Measurements from ENCODE around the gene CARD8. TPM values are rescaled to one million over a fixed set of nuclear protein-coding genes. Genes with fewer than 3 reads are reported as not detected.

CARD8 gene
- total and polyA plus RNA-seq, 2 experiments from 2014 or later, result 16.6 to 17.1 TPM

DNA sequence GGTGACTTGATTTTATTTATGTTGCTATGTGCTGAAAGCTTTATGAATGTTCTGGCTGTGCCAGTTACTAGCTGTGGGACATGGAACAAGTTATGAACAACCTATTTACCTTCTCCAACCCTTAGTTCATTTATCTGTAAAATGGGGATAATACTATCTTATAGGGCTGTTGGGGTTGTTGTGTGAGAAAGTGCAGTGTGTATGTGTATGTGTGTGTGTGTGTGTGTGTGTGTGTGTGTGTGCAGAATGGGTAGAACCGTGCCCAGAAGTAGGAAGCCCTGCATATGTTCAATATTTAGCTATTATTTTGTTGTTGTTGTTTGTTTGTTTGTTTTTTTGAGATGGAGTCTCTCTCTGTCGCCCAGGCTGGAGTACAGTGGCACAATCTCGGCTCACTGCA is 64.8 kb downstream of the CARD8 start:
- H3K4me2 ChIP-seq, result peak overlapping the region; percentile 16; the same call in 1 of the 2 replicates
- H3K4me1 Mint-ChIP-seq, result peaks cover 16% of the 10 kb centered on the region

More for the DNA sequence above, 64.8 kb downstream of the CARD8 start:
- H3F3A ChIP-seq (replicated peaks; ENCODE audit: low read depth), result no peaks in the 10 kb centered on the region; the same call in 1 of the 2 replicates
- peak overlapping the region; percentile 77; the same call in 1 of the 2 replicates for H3K27ac Mint-ChIP-seq
- no peaks in the 10 kb centered on the region for H3K27me3 ChIP-seq (ENCODE audit: insufficient read depth)
- peaks cover 16% of the 10 kb centered on the region for H3K27me3 Mint-ChIP-seq (ENCODE audit: insufficient read depth, low read depth, poor library complexity)
- H2AFZ ChIP-seq, result no peak overlapping the region
- no peaks in the 10 kb centered on the region for H3K36me3 ChIP-seq (ENCODE audit: insufficient read depth)
- no peak overlapping the region for H3K27ac ChIP-seq (ENCODE audit: low read depth)
- H3K4me3 Mint-ChIP-seq, result peak overlapping the region; percentile 14; the same call in 2 of the 3 replicates
- H3K79me2 ChIP-seq (replicated peaks; ENCODE audit: insufficient read depth), result no peaks in the 10 kb centered on the region
- no peak for TF ChIP-seq EZH2 (IDR thresholded peaks at IDR 0.05; ENCODE audit: low read depth, unreplicated experiment)
- TF ChIP-seq ZNF331 (CRISPR knock-in tag; IDR thresholded peaks at IDR 0.05; ENCODE audit: low read depth), result no peak
- no peak for TF ChIP-seq POLR2AphosphoS5 (IDR thresholded peaks at IDR 0.05; ENCODE audit: low read depth)
- TF ChIP-seq, protein P1, sequence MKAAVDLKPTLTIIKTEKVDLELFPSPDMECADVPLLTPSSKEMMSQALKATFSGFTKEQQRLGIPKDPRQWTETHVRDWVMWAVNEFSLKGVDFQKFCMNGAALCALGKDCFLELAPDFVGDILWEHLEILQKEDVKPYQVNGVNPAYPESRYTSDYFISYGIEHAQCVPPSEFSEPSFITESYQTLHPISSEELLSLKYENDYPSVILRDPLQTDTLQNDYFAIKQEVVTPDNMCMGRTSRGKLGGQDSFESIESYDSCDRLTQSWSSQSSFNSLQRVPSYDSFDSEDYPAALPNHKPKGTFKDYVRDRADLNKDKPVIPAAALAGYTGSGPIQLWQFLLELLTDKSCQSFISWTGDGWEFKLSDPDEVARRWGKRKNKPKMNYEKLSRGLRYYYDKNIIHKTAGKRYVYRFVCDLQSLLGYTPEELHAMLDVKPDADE (IDR thresholded peaks at IDR 0.05), result no peak
- TF ChIP-seq, protein P2, sequence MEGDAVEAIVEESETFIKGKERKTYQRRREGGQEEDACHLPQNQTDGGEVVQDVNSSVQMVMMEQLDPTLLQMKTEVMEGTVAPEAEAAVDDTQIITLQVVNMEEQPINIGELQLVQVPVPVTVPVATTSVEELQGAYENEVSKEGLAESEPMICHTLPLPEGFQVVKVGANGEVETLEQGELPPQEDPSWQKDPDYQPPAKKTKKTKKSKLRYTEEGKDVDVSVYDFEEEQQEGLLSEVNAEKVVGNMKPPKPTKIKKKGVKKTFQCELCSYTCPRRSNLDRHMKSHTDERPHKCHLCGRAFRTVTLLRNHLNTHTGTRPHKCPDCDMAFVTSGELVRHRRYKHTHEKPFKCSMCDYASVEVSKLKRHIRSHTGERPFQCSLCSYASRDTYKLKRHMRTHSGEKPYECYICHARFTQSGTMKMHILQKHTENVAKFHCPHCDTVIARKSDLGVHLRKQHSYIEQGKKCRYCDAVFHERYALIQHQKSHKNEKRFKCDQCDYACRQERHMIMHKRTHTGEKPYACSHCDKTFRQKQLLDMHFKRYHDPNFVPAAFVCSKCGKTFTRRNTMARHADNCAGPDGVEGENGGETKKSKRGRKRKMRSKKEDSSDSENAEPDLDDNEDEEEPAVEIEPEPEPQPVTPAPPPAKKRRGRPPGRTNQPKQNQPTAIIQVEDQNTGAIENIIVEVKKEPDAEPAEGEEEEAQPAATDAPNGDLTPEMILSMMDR (conservative IDR thresholded peaks at IDR 0.05; ENCODE audit: low read depth in 2 of 2), result no peak
- TF ChIP-seq, protein P3, sequence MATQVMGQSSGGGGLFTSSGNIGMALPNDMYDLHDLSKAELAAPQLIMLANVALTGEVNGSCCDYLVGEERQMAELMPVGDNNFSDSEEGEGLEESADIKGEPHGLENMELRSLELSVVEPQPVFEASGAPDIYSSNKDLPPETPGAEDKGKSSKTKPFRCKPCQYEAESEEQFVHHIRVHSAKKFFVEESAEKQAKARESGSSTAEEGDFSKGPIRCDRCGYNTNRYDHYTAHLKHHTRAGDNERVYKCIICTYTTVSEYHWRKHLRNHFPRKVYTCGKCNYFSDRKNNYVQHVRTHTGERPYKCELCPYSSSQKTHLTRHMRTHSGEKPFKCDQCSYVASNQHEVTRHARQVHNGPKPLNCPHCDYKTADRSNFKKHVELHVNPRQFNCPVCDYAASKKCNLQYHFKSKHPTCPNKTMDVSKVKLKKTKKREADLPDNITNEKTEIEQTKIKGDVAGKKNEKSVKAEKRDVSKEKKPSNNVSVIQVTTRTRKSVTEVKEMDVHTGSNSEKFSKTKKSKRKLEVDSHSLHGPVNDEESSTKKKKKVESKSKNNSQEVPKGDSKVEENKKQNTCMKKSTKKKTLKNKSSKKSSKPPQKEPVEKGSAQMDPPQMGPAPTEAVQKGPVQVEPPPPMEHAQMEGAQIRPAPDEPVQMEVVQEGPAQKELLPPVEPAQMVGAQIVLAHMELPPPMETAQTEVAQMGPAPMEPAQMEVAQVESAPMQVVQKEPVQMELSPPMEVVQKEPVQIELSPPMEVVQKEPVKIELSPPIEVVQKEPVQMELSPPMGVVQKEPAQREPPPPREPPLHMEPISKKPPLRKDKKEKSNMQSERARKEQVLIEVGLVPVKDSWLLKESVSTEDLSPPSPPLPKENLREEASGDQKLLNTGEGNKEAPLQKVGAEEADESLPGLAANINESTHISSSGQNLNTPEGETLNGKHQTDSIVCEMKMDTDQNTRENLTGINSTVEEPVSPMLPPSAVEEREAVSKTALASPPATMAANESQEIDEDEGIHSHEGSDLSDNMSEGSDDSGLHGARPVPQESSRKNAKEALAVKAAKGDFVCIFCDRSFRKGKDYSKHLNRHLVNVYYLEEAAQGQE (IDR thresholded peaks at IDR 0.05; ENCODE audit: unreplicated experiment), result no peak
- TF ChIP-seq JUNB (IDR thresholded peaks at IDR 0.05; ENCODE audit: unreplicated experiment), result no peak
- TF ChIP-seq, protein P4, sequence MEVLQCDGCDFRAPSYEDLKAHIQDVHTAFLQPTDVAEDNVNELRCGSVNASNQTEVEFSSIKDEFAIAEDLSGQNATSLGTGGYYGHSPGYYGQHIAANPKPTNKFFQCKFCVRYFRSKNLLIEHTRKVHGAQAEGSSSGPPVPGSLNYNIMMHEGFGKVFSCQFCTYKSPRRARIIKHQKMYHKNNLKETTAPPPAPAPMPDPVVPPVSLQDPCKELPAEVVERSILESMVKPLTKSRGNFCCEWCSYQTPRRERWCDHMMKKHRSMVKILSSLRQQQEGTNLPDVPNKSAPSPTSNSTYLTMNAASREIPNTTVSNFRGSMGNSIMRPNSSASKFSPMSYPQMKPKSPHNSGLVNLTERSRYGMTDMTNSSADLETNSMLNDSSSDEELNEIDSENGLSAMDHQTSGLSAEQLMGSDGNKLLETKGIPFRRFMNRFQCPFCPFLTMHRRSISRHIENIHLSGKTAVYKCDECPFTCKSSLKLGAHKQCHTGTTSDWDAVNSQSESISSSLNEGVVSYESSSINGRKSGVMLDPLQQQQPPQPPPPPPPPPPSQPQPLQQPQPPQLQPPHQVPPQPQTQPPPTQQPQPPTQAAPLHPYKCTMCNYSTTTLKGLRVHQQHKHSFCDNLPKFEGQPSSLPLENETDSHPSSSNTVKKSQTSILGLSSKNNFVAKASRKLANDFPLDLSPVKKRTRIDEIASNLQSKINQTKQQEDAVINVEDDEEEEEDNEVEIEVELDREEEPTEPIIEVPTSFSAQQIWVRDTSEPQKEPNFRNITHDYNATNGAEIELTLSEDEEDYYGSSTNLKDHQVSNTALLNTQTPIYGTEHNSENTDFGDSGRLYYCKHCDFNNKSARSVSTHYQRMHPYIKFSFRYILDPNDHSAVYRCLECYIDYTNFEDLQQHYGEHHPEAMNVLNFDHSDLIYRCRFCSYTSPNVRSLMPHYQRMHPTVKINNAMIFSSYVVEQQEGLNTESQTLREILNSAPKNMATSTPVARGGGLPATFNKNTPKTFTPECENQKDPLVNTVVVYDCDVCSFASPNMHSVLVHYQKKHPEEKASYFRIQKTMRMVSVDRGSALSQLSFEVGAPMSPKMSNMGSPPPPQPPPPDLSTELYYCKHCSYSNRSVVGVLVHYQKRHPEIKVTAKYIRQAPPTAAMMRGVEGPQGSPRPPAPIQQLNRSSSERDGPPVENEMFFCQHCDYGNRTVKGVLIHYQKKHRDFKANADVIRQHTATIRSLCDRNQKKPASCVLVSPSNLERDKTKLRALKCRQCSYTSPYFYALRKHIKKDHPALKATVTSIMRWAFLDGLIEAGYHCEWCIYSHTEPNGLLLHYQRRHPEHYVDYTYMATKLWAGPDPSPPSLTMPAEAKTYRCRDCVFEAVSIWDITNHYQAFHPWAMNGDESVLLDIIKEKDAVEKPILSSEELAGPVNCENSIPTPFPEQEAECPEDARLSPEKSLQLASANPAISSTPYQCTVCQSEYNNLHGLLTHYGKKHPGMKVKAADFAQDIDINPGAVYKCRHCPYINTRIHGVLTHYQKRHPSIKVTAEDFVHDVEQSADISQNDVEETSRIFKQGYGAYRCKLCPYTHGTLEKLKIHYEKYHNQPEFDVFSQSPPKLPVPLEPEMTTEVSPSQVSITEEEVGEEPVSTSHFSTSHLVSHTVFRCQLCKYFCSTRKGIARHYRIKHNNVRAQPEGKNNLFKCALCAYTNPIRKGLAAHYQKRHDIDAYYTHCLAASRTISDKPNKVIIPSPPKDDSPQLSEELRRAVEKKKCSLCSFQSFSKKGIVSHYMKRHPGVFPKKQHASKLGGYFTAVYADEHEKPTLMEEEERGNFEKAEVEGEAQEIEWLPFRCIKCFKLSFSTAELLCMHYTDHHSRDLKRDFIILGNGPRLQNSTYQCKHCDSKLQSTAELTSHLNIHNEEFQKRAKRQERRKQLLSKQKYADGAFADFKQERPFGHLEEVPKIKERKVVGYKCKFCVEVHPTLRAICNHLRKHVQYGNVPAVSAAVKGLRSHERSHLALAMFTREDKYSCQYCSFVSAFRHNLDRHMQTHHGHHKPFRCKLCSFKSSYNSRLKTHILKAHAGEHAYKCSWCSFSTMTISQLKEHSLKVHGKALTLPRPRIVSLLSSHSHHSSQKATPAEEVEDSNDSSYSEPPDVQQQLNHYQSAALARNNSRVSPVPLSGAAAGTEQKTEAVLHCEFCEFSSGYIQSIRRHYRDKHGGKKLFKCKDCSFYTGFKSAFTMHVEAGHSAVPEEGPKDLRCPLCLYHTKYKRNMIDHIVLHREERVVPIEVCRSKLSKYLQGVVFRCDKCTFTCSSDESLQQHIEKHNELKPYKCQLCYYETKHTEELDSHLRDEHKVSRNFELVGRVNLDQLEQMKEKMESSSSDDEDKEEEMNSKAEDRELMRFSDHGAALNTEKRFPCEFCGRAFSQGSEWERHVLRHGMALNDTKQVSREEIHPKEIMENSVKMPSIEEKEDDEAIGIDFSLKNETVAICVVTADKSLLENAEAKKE (CRISPR knock-in tag; IDR thresholded peaks at IDR 0.05), result no peak
- no peak for TF ChIP-seq CREB1 (CRISPR knock-in tag; IDR thresholded peaks at IDR 0.05; ENCODE audit: low read depth)
- no peak for TF ChIP-seq STAT1 (IDR thresholded peaks at IDR 0.05; ENCODE audit: unreplicated experiment)
- TF ChIP-seq ZNF114 (CRISPR knock-in tag; IDR thresholded peaks at IDR 0.05), result no peak
- TF ChIP-seq EZH2phosphoT487 (IDR thresholded peaks at IDR 0.05; ENCODE audit: unreplicated experiment), result no peak
- no peak for TF ChIP-seq NANOG (IDR thresholded peaks at IDR 0.05; ENCODE audit: borderline replicate concordance)
- peaks cover 42% of the 10 kb centered on the region for H3K36me3 Mint-ChIP-seq (ENCODE audit: low read depth)
- DNase-seq (ENCODE audit: low spot score), result no peak
- no peaks in the 10 kb centered on the region for H3K9me2 ChIP-seq (ENCODE audit: insufficient read depth)
- no peak overlapping the region for H3K4me3 ChIP-seq
- H3K4me1 ChIP-seq (ENCODE audit: insufficient read depth), result no peaks in the 10 kb centered on the region; the same call in 1 of the 2 replicates
- H4K20me1 ChIP-seq (replicated peaks; ENCODE audit: insufficient read depth), result no peaks in the 10 kb centered on the region; the same call in 1 of the 2 replicates
- no peak for ATAC-seq
- peaks cover 22% of the 10 kb centered on the region; the same call in 2 of the 3 replicates for H3K9me3 Mint-ChIP-seq

Data from GM23338 (cell line).